Stimulated activated naive CD4-positive, alpha-beta T cell treated with Interleukin-2 at 50 U/mL for 16 hours (primary cell): ENCODE data around the gene ZNF687.
"Not testable (repeated sequence)": the region's sequence is repeated elsewhere in the genome, so short reads cannot be mapped to it uniquely, and the experiment has no call there.

Experiments
- DNase-seq: peaks from one replicate; lab custom pipeline; 2025; lab: John Stamatoyannopoulos, UW

ZNF687 gene, protein sequence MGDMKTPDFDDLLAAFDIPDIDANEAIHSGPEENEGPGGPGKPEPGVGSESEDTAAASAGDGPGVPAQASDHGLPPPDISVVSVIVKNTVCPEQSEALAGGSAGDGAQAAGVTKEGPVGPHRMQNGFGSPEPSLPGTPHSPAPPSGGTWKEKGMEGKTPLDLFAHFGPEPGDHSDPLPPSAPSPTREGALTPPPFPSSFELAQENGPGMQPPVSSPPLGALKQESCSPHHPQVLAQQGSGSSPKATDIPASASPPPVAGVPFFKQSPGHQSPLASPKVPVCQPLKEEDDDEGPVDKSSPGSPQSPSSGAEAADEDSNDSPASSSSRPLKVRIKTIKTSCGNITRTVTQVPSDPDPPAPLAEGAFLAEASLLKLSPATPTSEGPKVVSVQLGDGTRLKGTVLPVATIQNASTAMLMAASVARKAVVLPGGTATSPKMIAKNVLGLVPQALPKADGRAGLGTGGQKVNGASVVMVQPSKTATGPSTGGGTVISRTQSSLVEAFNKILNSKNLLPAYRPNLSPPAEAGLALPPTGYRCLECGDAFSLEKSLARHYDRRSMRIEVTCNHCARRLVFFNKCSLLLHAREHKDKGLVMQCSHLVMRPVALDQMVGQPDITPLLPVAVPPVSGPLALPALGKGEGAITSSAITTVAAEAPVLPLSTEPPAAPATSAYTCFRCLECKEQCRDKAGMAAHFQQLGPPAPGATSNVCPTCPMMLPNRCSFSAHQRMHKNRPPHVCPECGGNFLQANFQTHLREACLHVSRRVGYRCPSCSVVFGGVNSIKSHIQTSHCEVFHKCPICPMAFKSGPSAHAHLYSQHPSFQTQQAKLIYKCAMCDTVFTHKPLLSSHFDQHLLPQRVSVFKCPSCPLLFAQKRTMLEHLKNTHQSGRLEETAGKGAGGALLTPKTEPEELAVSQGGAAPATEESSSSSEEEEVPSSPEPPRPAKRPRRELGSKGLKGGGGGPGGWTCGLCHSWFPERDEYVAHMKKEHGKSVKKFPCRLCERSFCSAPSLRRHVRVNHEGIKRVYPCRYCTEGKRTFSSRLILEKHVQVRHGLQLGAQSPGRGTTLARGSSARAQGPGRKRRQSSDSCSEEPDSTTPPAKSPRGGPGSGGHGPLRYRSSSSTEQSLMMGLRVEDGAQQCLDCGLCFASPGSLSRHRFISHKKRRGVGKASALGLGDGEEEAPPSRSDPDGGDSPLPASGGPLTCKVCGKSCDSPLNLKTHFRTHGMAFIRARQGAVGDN

DNA sequence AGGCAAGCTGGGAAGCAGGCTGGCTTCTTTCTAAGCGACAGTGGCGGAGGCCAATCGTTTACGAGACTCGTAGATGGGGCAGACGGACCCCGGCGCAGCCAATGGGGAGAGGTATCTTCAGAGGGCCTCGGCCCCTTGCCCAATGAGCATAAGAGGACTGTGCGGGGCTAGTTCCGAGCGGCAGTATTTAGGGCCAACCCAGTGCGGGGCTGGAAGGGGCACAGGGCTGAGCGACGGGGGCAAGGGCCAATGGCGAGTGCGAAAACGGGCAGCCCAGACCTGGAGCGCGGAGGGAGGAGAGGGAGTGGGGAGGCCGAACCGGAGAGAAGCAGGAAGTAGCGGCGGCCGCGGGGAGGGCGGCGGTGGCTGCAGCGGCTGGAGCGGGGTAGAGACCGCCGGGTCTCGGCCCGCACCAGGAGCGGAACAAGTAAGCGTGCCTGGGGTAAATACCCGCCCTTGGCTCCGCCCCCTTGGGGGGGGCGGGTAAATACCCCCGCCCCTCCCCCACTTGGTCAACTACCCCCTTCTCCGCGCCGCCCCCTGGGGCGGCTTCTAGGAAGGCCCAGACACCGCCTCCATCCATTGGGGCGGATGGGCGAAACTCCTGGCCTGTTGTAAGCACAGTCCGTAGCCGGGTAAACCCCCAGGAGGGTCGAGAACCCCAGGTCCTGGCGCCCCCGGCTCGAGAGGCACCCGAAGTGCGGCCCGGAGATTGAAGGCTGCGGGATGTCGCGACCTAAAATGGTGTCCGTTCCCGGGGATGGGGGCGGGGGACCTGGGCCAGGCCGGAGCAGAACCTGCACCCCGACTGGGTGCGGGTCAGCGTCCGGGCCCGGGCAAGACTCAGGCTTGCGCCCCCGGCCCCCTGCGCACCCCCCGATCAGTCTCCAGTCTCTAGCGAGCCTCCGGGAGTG is at the start of gene ZNF687:
Gene ZNF687, plus strand, starts transcription at position 331 of the 914 bp plus-strand sequence. CDS start 3,993 bp downstream, outside the sequence.
- DNase-seq: peak; percentile 99

DNA sequence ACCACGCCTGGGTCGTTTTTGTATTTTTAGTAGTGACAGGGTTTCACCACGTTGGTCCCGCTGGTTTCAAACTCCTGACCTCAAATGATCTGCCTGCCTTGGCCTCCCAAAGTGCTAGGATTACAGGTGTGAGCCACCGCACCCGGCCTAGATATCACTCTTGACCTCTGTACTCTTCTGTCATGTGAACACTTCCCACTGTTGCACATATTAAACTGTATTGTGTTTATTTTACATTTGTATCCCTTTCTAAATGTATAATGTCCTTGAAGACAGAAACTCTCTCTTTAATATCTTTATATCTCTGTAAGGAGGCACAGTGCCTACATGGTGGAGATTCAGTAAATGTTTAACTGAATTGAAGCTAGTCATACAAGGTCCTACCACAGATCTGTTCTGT is 46.9 kb upstream of the ZNF687 start:
- DNase-seq: no peak

DNA sequence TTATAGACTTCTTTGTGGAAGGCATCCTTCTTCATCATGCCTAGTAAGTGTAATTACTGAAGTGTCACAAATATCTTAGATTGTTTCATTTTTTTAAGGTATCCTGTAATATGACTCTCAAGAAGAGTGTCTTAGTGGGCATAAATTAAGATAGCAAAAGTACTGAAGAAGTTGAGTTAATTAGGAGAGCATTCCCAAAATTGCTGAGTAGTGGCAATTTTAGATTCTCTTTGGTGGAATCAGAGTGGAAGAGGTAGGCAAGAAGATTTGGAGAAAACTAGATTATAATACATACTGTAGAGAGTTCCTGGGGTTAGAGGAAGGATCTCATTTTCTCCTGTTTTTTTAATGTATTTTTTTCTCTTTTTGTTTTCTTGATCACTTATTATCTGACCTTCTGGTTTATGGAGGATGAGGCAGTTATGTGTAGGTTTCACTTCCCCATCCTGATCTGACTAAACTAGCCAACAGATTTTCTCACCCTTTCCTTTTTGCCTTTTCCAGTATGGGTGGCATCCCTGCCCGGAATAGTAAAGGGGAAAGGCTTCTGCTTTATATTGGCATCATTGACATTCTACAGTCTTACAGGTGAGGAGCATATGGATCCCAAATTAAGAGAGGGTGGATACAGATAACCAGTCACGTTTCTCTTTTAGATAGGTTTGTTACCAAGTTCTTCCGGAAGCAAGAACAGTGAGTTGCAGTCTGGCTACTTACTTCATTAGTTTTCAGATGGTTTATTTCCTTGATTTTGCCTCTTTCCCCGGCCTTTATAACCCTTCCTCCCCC is 44.2 kb upstream of the ZNF687 start:
- no peak for DNase-seq

DNA sequence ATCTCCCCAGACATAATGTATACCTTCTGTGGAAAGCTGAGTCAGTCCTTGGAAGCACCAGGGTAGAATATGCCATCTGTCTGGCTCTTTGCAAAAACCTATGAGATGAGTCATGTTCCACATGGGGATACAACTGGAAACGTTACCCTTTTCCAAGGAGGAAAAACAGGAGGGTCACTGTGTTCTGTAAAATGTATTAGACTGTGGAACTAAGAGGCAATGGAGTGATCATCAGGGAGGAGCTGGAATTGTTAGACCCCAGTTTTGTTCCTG is 43.7 kb upstream of the ZNF687 start:
- no peak for DNase-seq

DNA sequence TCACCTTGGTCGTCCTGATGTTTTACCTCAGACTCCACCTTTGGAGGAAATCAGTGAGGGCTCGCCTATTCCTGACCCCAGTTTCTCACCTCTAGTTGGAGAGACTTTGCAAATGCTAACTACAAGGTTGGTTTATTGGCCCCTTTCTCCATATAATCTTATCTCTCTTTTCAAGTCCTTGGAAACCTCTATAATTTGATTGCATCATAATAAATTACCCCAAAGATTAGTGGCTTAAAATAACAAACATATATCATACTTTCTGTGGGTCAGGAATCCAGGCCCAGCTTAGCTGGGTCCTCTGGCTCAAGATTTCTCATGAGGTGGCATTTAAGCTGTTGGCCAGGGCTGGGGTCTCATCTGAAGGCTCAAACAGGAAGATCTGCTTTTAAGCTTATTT is 39.7 kb upstream of the ZNF687 start:
- no peak for DNase-seq

DNA sequence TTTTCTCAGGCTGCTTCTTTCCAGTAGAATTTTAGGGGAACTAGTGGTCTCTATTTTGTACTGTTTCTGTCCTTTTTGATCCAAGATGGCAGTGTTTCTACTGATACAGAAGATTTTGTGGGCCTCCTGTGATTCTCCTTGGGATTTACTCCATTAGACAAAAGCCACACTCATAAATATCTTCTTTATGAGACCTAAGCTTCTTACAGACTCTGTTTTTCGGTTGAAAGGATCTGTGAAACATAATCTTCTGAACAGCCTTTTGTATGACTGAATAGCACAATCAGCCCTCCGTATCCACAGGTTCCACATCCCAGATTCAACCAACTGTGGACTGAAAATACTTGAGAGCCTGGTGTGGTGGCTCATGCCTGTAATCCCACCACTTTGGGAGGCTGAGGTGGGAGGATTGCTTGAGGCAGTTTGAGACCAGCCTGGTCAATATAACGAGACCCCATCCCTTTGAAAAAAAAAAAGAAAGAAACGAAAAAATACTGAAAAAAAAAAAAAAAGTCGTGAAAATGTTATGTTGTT is 38.3 kb upstream of the ZNF687 start:
- DNase-seq: no peak

DNA sequence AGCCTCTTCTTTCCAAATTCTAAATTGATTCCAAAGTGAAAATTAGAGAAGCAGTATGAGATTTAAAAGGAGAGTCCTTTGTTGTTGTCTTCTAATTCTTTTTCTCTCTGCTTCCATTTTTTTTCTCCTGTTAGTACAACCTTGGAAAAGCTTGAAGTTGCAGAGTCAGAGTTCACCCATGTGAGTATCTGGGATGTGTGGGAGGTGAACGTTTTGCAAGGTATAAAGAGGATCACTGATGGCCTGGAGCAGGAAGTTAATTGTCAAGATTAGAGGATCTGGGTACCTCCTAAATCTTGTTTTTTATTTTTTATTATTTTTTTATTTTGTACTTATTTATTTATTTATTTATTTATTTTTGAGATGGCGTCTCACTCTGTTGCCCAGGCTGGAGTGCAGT is 35.3 kb upstream of the ZNF687 start:
- DNase-seq: no peak

DNA sequence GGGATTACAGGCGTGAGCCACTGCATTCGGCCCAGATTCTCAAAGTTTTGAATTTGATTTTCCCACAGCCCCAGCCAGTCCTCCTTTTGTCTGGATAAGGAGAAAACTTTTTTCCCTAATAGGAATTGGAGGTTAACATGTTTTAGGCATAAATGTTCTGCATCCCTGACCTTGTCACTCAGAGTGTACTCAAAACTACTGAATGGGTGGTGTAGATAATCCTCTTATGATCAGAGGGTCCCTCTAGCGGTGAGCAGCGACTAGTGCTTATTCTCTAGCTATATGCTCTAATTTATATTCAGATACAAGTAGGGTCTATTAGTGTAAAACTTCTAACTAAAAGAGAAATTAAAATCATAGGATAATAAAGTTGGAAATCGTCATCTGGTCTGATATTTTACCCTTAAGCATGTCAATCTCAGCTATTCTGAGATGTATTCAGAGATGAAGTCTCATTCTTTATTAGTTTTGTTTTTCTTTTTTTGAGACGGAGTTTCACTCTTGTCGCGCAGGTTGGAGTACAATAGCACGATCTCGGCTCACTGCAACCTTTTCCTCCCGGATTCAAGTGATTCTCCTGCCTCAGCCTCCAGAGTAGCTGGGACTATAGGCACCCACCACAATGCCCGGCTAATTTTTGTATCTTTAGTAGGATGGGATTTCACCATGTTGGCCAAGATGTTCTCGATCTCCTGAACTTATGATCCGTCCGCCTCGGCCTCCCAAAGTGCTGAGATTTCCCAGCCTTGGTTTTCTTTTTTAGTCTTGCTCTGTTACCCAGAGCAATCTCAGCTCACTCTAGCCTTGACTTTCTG is 30.2 kb upstream of the ZNF687 start:
- DNase-seq: peak; percentile 55

DNA sequence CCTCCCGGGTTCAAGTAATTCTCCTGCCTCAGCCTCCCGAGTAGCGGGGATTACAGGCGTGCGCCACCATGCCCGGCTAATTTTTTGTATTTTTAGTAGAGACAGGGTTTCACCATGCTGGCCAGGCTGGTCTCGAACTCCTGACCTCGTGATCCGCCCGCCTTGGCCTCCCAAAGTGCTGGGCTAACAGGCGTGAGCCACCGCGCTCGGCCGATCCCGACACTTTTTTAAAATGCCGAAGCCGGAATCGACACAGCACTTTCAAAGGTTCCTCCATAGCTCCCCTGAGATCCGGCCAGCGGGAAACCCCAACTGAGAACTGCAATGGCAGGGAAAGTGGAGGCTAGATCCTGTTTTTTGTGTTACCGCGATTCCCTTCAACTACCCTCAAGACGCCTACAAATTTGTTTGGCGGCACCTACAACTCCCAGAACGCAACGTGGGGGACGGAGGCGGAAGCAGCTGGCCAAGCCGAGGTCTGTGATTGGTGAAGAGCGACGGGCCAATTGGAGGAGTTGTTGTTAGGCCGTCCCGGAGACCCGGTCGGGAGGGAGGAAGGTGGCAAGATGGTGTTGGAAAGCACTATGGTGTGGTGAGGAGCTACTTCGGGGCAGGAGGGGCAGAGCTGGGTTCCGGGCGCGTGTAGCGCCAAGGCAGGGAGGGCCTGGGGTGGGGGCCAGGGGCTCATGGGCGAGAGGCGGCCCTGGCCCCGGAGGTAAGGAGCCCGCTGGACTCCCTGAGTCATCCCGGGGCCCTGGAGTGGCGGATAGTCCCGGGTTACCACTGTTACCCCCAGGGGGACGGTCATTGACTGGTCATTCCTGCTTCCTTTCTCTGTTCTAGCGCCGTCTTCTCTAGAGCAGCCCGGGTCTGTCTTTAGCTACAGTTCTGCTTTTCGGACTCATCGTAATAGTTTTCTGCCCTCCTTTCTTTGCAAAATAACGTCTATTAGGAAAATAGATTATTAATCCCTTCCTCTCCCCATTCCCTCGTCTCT is 27.6 kb upstream of the ZNF687 start, which contains the start of gene PSMD4:
Gene PSMD4, plus strand, starts transcription at position 518 of the 997 bp plus-strand sequence. Its CDS starts 49 bp downstream, at position 567.
- DNase-seq: peak; percentile 90

DNA sequence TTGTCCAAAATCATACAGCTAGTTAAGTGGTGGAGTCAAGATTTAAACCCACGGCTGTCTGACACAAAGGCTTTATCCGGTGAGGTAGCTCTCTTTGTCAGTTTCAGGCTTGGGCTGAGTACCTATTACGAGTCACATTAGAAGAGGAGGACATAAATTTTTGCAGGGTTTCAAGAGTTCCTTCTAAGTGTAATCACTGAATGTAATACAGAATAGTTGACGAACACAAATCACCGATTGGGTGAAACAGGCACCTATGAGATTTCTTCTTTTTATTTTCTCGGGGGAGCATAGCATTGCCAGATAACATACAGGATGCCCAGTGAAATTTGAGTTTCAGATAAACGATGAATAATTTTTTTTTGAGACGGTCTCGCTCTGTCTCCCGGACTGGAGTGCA is 26.7 kb upstream of the ZNF687 start:
- DNase-seq: no peak

DNA sequence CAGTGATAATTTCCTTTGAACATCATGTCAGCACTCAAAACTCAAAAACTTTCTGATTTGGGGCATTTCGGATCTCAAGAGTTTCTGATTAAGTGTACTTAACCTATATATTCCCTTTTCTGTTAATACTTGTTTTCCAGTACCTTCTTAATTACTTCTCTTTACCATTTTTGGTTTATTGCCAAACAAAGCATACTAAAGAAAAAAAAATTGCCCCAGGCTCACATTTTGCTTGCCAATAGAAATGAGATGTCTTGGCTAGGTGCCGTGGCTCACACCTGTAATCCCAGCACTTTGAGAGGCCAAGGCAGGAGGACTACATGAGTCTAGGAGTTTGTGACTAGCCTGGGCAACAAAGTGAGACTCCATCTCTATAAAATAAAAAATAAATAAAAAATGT is 22.7 kb upstream of the ZNF687 start:
- no peak for DNase-seq

DNA sequence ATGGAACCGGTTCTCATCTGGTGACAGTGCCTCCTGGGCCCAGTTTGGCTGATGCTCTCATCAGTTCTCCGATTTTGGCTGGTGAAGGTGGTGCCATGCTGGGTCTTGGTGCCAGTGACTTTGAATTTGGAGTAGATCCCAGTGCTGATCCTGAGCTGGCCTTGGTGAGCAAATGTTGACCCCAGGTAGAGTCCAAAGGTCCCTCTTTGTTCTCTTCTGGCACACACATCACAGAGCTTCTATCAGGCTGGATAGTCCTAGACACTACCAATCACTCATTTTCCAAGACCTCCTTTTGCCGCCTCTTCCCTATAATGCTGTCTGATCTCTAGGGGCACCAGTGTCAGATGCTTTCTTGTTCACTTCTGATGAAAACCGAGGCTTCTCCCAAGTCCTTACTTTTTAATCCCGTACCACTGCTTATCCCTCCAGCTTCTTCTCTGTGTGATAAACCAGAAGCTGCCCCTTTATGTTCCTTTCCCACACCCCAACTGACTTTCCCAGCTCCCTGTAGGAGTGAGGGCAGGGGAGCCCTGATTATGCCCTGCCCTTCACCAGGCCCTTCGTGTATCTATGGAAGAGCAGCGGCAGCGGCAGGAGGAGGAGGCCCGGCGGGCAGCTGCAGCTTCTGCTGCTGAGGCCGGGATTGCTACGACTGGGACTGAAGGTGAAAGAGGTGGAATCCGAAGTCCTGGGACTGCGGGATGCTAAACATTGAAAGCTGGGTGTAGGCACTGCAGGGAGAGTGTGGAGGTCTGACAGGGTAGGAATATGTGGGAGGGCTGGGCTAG is 16.5 kb upstream of the ZNF687 start:
- no peak for DNase-seq

DNA sequence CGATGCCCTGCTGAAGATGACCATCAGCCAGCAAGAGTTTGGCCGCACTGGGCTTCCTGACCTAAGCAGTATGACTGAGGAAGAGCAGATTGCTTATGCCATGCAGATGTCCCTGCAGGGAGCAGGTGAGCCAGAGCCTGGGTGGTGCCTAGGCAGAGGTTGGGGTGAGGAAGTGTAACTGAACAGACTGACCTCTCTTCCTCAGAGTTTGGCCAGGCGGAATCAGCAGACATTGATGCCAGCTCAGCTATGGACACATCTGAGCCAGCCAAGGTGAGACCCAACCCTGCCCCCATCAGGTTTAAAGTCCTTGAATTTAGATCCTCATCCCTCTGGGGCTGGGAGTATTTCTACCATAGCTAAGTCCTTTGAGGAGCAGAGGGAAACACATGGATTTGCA is 15.8 kb upstream of the ZNF687 start:
- no peak for DNase-seq

DNA sequence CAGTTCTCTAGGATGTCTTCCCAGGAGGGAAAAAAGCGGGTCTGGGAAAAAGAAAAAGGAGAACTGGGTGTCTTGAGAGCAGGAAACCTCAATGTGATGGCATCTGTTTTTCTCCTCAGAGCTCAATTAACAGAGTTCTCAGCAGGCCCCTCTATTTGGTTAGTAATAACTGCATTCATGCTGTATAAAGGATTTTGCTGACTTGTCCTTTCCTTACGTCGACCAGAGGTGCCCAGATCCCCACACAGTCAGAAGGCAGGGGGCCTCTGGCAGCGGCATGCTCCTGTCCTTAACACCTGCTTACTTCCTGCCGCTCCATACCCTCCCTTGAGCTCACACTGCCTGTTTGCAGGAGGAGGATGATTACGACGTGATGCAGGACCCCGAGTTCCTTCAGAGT is 15.3 kb upstream of the ZNF687 start:
- DNase-seq: no peak

DNA sequence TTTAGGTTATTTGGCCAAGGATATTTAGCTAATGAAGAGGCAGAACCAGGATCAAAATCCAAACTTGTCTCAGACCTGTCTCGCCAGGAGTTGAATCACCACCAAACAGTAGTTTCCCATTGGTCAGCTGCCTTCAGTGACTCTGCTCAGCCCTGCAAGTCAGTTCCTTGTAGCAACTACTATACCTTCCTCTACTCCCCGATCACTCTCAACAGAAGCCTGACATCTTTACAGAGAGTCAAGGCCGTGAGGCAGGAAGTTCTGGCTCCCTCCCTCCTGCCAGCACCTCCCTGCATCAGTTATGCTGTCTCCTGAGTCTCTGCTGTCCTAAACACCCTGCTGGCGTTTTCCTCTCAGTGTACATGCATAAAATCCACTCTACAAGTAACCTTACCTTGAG is 14.3 kb upstream of the ZNF687 start:
- DNase-seq: no peak

DNA sequence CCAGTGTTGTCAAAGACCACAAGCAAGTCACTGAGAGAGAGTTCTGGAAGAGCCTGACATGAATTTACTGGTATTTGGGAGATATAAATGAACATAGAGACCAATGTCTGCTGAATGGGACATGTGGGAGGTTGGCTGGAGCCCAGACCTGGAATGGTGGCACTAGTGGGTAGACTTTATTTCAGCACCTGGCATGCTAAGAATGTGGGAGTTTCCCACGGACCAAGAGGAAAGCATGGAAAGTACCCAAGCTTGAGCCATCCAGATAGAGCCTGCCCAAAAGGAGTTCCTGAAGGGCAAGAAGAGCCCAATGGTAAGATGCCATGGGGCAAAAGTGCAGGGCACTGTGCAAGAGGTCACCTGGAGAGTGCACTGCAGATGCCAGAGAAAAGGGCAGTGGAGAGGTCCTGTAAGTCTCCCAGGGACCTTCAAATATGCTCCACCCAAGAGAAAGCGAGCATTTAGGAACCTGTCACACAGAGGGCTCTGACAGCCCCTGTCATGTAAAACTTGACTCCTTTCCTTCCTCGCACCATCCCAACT is 8.1 kb upstream of the ZNF687 start:
- no peak for DNase-seq

DNA sequence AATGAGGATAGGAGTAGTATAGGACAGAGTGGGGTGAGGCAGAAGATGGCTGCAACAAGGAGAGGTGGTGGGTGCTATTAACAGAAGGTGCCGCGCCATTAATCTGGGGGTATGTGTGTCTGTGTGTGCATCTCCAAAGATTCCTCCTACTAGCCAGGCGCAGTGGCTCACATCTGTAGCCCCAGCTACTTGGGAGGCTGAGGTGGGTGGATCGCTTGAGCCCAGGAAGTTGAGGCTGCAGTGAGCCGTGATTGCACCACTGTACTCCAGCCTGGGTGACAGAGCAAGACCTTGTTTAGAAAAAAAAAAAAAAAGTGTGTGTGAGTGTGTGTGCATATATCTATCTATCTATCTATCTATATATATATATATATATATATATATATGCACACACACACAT is 6.8 kb upstream of the ZNF687 start:
- DNase-seq: not testable (repeated sequence)
